ENCODE data around the gene CALU. TPM values are rescaled to one million over a fixed set of nuclear protein-coding genes. Genes with fewer than 3 reads are reported as not detected.

CALU gene
- total RNA-seq, 1 donor from 2014 or later = 199 TPM

GRCh38 chr7:128809363-128809762 lies 70.2 kb downstream of the CALU start:
- Mint-ChIP-seq H3K4me1 (no peaks in the 10 kb centered on the region), H3K4me3 (no peak overlapping the region), H3K27ac (no peak overlapping the region), H3K36me3 (peaks cover 8% of the 10 kb centered on the region), H3K9me3 (no peaks in the 10 kb centered on the region), H3K27me3 (ENCODE audit: low read depth) (no peaks in the 10 kb centered on the region)
- no peak for TF ChIP-seq CTCF (IDR thresholded peaks at IDR 0.05; ENCODE audit: unreplicated experiment)
- no peak for DNase-seq (ENCODE audit: low spot score in 2 of 2, unreplicated experiment in 2 of 2)

- TF ChIP-seq CTCF (IDR thresholded peaks at IDR 0.05; ENCODE audit: unreplicated experiment) = no peak
- no peaks in the 10 kb centered on the region for H3K9me3 Mint-ChIP-seq
- no peak overlapping the region for H3K27ac Mint-ChIP-seq
- no peak overlapping the region for H3K4me3 Mint-ChIP-seq
- DNase-seq (ENCODE audit: low spot score in 2 of 2, unreplicated experiment in 2 of 2) = no peak
- H3K36me3 Mint-ChIP-seq = peaks cover 8% of the 10 kb centered on the region
- H3K27me3 Mint-ChIP-seq (ENCODE audit: low read depth) = peaks cover 3% of the 10 kb centered on the region
- no peaks in the 10 kb centered on the region for H3K4me1 Mint-ChIP-seq
These were observed 71.3 kb downstream of the CALU start for GRCh38 chr7:128810473-128810872.

GRCh38 chr7:128810997-128811396 lies 71.8 kb downstream of the CALU start:
- peaks cover 6% of the 10 kb centered on the region for H3K36me3 Mint-ChIP-seq
- TF ChIP-seq CTCF (IDR thresholded peaks at IDR 0.05; ENCODE audit: unreplicated experiment) = no peak
- H3K4me3 Mint-ChIP-seq = no peak overlapping the region
- no peaks in the 10 kb centered on the region for H3K4me1 Mint-ChIP-seq
- H3K9me3 Mint-ChIP-seq = no peaks in the 10 kb centered on the region
- peaks cover 6% of the 10 kb centered on the region for H3K27me3 Mint-ChIP-seq (ENCODE audit: low read depth)
- no peak overlapping the region for H3K27ac Mint-ChIP-seq
- DNase-seq (ENCODE audit: low spot score in 2 of 2, unreplicated experiment in 2 of 2) = no peak

- no peaks in the 10 kb centered on the region for H3K9me3 Mint-ChIP-seq
- no peak overlapping the region for H3K4me3 Mint-ChIP-seq
- H3K36me3 Mint-ChIP-seq = peaks cover 4% of the 10 kb centered on the region
- no peak for TF ChIP-seq CTCF (IDR thresholded peaks at IDR 0.05; ENCODE audit: unreplicated experiment)
- H3K27ac Mint-ChIP-seq = no peak overlapping the region
- H3K4me1 Mint-ChIP-seq = no peaks in the 10 kb centered on the region
- DNase-seq (ENCODE audit: low spot score in 2 of 2, unreplicated experiment in 2 of 2) = no peak
- peaks cover 6% of the 10 kb centered on the region for H3K27me3 Mint-ChIP-seq (ENCODE audit: low read depth)
These were observed 72.7 kb downstream of the CALU start for GRCh38 chr7:128811631-128812430.

GRCh38 chr7:128812514-128813168 lies 73.5 kb downstream of the CALU start:
- no peaks in the 10 kb centered on the region for H3K9me3 Mint-ChIP-seq
- no peak overlapping the region for H3K27ac Mint-ChIP-seq
- H3K4me3 Mint-ChIP-seq = no peak overlapping the region
- peaks cover 6% of the 10 kb centered on the region for H3K27me3 Mint-ChIP-seq (ENCODE audit: low read depth)
- no peak for TF ChIP-seq CTCF (IDR thresholded peaks at IDR 0.05; ENCODE audit: unreplicated experiment)
- no peak for DNase-seq (ENCODE audit: low spot score in 2 of 2, unreplicated experiment in 2 of 2)
- peaks cover 4% of the 10 kb centered on the region for H3K36me3 Mint-ChIP-seq
- H3K4me1 Mint-ChIP-seq = no peaks in the 10 kb centered on the region
